NCI-H1048 (cell line): ENCODE results near the gene CARS2.

ENCODE experiments used
- DNase-seq: peaks from one replicate; lab custom pipeline; 2025; lab: John Stamatoyannopoulos, UW

The CARS2 gene

DNA sequence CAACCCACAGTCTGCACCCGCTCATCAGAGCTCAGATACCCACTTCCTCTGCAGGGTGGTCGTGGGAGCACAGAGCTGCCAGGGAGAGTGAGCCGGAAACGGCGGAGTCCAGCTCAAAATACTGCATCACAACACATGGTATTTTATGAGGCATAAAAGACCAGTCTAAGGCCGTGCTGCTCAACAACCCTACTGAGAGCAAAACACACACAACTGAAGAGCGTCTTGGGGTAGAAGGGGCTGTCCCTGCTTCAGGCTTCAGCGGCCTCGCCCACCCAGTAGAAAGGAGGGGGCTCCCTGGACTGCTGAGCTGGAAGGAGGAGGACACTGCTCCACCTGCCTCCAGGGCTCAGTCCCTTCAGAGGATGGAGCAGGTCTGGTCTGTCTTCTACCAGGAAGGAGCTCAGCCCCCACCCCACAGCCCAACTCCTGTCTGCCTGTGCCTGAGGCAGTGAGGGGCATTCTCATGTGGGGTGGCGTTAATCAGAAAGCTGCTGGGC is 53.6 kb downstream of the CARS2 start:
- no peak for DNase-seq

DNA sequence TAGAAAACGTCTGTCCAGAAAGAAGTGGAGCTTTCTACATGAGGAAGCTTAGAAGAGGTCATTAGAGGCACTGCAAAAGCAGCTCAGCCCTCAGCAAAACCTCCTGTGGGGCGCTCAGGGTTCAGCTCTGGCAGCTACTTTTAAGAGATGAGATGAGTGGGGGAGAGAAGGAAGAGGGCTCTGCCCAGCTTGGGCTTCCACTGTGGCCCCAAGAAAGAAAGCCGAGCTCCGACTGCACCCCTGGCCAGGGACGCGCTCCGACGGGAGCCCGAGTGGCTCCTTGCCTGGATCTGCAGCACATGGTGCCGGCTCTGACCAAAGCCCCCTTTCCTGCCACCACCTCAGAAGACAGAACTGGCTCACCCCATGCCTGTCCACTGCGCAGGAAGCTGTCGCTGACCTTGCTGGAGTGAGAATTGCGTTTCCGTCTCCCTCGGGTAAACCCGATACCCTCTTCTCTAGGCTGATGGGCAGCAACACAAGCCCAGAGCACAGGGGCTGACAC is 54.1 kb downstream of the CARS2 start:
- no peak for DNase-seq

- no peak for DNase-seq
These were observed 54.6 kb downstream of the CARS2 start for GRCh38 chr13:110651271-110651670.

DNA sequence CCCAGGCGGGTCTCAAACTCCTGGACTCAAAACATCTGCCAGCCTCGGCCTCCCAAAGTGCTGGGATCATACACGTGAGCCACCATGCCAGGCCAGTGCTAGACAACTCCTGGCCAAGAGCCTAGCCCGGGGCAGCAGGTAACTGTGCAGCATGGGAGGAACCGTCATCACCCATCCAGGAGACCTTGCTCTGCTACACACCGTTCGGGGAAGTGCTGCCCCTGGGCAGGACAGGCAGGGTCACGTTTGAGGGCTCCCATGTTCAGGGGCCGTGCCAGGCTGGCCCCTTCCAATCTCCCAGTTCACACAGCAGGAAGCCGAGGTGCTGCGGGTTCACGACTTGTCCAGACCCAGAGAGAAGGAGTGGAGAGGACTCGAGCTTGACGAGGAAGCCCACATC is 55.5 kb downstream of the CARS2 start:
- DNase-seq, result no peak

DNA sequence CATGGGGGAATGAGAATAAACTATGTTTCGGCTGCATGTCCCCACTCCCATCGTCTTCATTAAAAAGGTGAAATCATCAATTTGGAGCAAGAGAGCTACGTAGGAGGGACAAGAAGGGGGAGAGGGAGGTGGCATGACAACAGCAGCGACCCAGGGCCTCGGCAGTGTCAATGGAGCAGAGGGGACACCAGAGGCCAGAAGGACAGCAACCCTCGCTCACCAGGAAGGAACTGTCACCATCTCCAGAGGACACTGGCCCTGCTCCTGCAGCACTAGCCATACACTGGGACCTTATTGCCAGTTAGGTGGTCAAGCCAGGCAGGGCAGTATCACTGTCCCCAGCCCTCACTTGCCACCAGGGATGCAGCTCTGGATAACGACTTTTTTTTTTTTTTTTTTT is 56.4 kb downstream of the CARS2 start:
- DNase-seq, result no peak

- DNase-seq, result no peak
These were observed 57.0 kb downstream of the CARS2 start for GRCh38 chr13:110648848-110649421.

DNA sequence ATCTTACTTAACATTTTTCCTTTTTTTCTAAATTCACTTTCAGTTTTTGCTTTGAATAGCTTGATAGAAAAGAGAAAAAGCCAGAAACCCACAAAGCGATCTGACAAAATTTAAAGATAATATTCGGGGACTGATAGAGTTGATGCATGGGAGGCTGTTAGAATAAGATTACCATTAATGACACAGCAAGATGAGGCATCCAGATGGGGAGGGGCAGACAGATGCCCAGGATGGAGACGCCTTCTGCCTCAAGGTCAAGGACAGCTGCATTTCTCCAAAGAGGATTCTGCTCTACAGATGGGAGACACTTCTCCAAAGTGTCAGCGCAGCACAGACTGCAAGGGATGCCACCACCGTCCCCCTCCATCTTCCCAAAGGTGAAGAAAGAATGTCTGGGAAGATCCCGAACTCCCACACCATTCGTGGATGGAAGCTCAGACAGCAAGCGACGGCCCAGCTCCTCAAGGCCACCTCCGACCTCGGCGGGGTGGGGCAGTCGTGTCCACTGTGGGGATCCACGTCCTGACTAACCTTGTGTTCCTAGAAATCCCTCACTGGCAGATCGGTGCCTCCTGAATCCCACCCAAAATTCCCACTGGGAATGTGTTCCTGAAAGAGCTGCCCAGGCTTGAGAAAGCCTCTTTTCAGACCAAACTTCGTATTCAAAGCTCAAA is 57.6 kb downstream of the CARS2 start:
- DNase-seq, result no peak

GRCh38 chr13:110647365-110647737 is 58.6 kb downstream of the CARS2 start:
- DNase-seq, result no peak

GRCh38 chr13:110646442-110647364 is 59.2 kb downstream of the CARS2 start:
- no peak for DNase-seq

DNA sequence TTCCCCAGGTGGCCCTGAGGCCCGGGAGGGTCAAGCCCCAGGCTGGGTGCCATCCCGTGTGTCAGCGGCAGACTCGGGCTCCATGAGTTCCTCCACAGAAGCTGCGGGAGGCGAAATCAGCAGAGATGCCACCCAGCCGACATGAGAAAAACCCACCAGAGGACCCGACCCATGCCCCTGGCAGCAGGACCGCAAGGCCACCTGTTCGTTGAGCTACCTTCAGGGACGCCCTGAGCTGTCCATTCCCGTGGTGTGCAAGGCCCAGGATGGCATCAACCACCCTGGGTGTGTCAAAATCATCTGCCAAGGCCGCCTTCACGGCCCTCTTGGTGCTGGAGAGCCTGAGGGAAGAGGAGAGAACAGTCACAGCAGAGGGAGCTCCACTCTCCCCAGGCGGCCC is 60.2 kb downstream of the CARS2 start:
- no peak for DNase-seq

DNA sequence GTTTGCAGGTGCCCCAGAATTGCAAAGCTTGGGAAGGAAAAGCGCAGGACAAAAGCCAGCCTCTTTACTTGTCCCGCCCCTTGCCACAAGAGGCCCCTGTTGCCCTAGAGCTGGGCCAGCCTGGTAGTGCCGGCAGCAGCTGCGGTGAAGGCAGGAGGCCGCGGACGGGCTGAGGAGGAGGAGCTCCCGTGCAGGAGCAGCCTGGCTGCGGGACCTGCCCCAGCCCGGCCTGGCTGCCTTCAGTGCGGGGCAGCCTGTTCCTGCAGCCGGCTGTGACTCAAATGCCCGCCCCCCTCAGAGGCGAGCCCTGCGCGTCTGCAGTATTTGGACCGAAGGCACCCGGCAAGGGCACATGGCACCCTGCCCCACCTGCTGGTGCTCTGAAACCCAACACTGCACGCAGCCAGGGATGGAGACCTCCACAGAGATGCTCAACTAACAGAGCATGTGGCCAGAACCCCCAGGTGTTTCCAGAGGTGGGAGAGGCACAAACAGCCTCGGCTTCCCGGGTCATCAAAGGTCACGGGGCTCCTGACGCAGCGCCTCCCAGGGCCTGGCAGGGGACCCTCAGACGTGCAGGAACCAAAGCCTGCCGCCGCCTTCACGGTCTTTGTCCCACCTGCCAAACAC is 60.9 kb downstream of the CARS2 start:
- DNase-seq, result no peak

- DNase-seq, result no peak
These were observed 62.0 kb downstream of the CARS2 start for GRCh38 chr13:110643768-110644421.

GRCh38 chr13:110643324-110643723 is 62.6 kb downstream of the CARS2 start:
- no peak for DNase-seq

GRCh38 chr13:110642291-110642981 is 63.5 kb downstream of the CARS2 start:
- no peak for DNase-seq

DNA sequence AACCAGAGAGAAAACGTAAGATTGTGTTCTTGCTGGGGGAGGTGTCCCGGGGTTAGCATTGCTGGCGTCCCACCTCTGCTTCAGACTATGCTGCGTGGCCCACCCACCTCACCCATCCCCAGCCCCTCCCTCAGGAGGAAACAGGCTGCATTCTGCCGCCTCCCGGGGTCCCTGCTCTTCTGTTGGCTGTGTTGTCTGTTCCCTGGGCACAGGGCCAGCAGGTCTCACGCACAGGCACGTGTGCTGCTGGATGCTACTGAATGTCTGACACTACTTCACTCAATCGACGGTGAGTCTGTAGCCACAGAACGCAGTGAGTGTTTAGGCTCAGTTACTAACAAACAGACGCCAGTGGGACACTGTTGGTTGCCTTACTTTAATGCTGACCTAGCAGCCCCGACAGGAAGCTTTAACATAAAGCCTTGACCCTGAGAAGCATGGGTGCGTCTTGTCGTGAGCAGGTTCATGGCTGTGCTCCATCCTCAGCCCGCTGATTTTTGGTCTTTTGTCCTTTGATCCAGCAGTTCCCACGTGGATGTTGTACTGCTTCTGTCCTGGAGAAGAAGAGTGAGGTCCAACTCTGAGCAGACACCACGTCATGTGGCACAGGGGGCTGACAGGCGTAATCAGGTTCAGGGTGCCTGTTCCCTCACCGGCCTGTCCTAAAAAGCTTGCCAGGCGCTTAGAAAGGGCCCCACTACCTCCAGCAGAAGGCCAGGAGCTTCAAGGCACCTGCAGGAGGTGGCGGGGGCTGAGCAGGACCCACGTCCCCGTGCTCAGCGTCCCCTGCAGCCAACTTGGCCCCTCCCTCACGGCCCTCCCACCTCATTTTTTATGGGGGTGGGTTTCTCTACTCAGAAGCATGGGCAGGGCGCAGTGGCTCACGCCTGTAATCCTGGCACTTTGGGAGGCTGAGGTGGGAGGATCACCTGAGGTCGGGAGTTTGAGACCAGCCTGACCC is 64.6 kb downstream of the CARS2 start:
- DNase-seq, result no peak

- DNase-seq, result no peak
These were observed 65.3 kb downstream of the CARS2 start for GRCh38 chr13:110640591-110641029.

GRCh38 chr13:110639935-110640334 is 66.0 kb downstream of the CARS2 start:
- DNase-seq, result no peak

DNA sequence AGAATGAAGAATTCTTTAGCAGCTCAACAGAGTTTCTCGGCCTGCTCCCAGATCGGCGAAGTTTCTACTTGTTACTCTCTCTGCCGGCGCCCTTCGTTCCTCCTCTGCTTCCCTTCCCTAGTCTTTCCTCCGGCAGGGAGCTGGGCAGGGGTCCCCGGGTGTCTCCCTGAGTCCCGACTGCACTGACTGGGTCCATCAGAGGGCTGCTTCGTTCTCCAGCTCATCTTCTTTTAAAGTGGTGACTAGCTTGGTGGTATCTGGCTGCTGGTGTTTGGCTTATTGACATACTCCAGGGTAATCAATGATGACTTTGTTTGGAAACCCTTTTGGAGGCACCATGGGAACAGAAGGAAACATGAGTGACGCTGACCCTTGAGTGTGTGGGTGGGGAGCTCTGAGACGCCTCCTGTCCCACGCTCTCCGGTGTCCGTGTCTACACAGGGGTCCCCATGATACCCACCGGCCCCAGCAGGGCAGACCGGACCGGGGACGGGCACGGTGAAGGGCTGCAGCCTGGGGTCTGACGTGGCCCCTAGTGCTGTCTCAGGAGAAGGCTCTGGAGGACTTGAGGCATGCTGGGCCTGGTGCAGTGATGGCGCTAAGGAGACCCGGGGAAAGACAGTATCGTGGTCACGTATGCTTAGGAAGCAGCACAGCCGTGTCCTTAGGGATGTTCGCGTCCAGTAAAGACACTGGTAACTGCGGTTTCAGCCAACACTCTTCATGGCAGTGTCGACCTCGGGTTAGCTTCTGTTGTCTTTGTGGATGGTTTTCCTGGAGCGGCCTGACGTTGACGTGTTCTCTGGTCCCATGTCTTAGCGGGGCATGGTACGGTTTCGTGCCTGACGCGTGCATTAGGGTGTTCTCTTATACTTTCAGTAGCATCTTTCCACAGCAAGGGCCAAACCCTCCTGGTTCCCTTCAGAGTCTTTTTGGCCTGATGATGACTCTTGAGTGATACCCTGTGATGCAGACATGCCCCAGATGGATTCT is 66.8 kb downstream of the CARS2 start:
- no peak for DNase-seq

DNA sequence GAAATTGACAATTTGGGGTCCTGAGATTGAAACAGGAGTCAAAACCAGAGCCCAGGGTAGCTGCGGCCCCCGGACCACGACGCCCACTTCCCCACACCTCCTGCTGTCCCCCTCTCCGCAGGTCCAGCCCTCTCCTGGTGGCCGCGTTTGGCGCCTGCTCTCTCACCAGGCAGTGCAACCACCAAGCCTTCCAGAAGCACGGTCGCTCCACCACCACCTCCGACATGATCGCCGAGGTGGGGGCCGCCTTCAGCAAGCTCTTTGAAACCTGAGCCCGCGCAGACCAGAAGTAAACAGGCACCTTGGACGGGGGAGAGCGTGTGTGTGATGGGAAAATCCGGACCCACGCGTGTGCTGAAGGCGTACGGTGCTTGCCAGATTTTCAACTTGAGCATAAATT is 67.7 kb downstream of the CARS2 start:
- no peak for DNase-seq
